Naive thymus-derived CD8-positive, alpha-beta T cell (primary cell): ENCODE data around the gene ZNF337. TPM values are rescaled to one million over a fixed set of nuclear protein-coding genes. Genes with fewer than 3 reads are reported as not detected.
"Not testable (repeated sequence)": the region's sequence is repeated elsewhere in the genome, so short reads cannot be mapped to it uniquely, and the experiment has no call there.

ENCODE experiments used
- ATAC-seq, 2 donors: fragments of 150-1000 bp; cut with Tn5 transposase in 1 of 2; sonication (Bioruptor Pico), chemical (Tn5 transposase) in 1 of 2; 1 replicate in 1 of 2; 2 replicates in 1 of 2; pipeline ENCODE4 v1.10.0; 2021; ENCODE audit warnings: mild to moderate bottlenecking in 2 of 2, moderate library complexity in 2 of 2
- POLR2A ChIA-PET: fragments of 350-600 bp; sonication (Branson Sonifier 250); formaldehyde crosslinking; loops from one replicate; lab custom pipeline; 2021; ENCODE audit warnings: antibody characterized with exemption; lab: Charles Lee
- DNase-seq, 10 donors: peaks; one replicate each; pipeline versions ENCODE4 v3.0.0 to v3.0.0-alpha.2; 2020 to 2022
- H3K27ac Mint-ChIP-seq, 10 donors: one replicate each; pipeline ENCODE4 v1.8.0; 2020 to 2022; ENCODE audit warnings: mild to moderate bottlenecking in 10 of 10, mixed read lengths in 10 of 10, moderate library complexity in 4 of 10, inconsistent platforms in 1 of 10
- H3K27me3 Mint-ChIP-seq, 5 donors: one replicate each; pipeline ENCODE4 v1.8.0; 2021 to 2022; ENCODE audit warnings: mixed read lengths in 5 of 5
- H3K36me3 Mint-ChIP-seq, 3 donors: one replicate each; pipeline ENCODE4 v1.8.0; 2020 to 2022; ENCODE audit warnings: mixed read lengths in 3 of 3, mild to moderate bottlenecking in 2 of 3, inconsistent platforms in 1 of 3
- H3K4me1 Mint-ChIP-seq, 4 donors: one replicate each; pipeline ENCODE4 v1.8.0; 2021 to 2022; ENCODE audit warnings: mixed read lengths in 4 of 4
- H3K4me3 Mint-ChIP-seq, 10 donors: one replicate each; pipeline ENCODE4 v1.8.0; 2020 to 2022; ENCODE audit warnings: mild to moderate bottlenecking in 10 of 10, mixed read lengths in 10 of 10, moderate library complexity in 6 of 10, inconsistent platforms in 1 of 10
- H3K9me3 Mint-ChIP-seq, 9 donors: one replicate each; pipeline ENCODE4 v1.8.0; 2020 to 2022; ENCODE audit warnings: mixed read lengths in 9 of 9, mild to moderate bottlenecking in 3 of 9, inconsistent platforms in 1 of 9, moderate library complexity in 1 of 9
- polyA plus RNA-seq, 3 donors: library from polyadenylated mRNA; unstranded; fragments of 300-500 nt; fragmentation: Illumina TruSeq; gene quantifications; one replicate each; pipeline ENCODE4 v1.2.3, GENCODE V29; 2021
- total RNA-seq, 8 experiments: library from RNA in 2 of 8; stranded (reverse) in 2 of 8; gene quantifications; one replicate each; pipeline ENCODE4 v1.2.3 and lab custom pipeline; 2021 to 2026

Gene ZNF337
- total and polyA plus RNA-seq, 5 experiments from 2014 or later = 4.4 to 40.9 (median 17.9) TPM

- H3K9me3 Mint-ChIP-seq = no peaks in the 10 kb centered on the region
- no peaks in the 10 kb centered on the region for H3K27me3 Mint-ChIP-seq
- peaks cover 28 to 57% (median 46%) of the 10 kb centered on the region in 4 donors for H3K4me1 Mint-ChIP-seq
- H3K27ac Mint-ChIP-seq = peak overlapping the region in 5 of 10 donors; percentile 10 to 69 (median 57)
- POLR2A ChIA-PET = no interaction called here
- ATAC-seq (no peak), DNase-seq (no peak)
- peaks cover 0 to 43% (median 4%) of the 10 kb centered on the region in 3 donors for H3K36me3 Mint-ChIP-seq
- no peak overlapping the region for H3K4me3 Mint-ChIP-seq
Observed at GRCh38 chr20:25690427-25690826, 6.2 kb downstream of the ZNF337 start.

- no peak overlapping the region for H3K4me3 Mint-ChIP-seq
- H3K27me3 Mint-ChIP-seq = no peaks in the 10 kb centered on the region
- H3K4me1 Mint-ChIP-seq = peaks cover 22 to 45% (median 33%) of the 10 kb centered on the region in 4 donors
- no peak for ATAC-seq
- POLR2A ChIA-PET = no interaction called here
- no peak for DNase-seq
- peaks cover 10 to 66% (median 27%) of the 10 kb centered on the region in 3 donors for H3K36me3 Mint-ChIP-seq
- peaks cover 0 to 5% (median 0%) of the 10 kb centered on the region in 9 donors for H3K9me3 Mint-ChIP-seq
- H3K27ac Mint-ChIP-seq = peak overlapping the region in 5 of 10 donors; percentile 15 to 49 (median 31)
Observed at GRCh38 chr20:25686081-25687067, 10.3 kb downstream of the ZNF337 start.

- peaks cover 10 to 66% (median 32%) of the 10 kb centered on the region in 3 donors for H3K36me3 Mint-ChIP-seq
- H3K27ac Mint-ChIP-seq = peak overlapping the region in 5 of 10 donors; percentile 19 to 68 (median 41)
- H3K4me1 Mint-ChIP-seq = peaks cover 15 to 37% (median 28%) of the 10 kb centered on the region in 4 donors
- DNase-seq = no peak
- POLR2A ChIA-PET = no interaction called here
- H3K4me3 Mint-ChIP-seq = no peak overlapping the region
- H3K27me3 Mint-ChIP-seq = no peaks in the 10 kb centered on the region
- ATAC-seq = no peak
- H3K9me3 Mint-ChIP-seq = peaks cover 0 to 5% (median 0%) of the 10 kb centered on the region in 9 donors
Observed at GRCh38 chr20:25685276-25686080, 11.2 kb downstream of the ZNF337 start.

- POLR2A ChIA-PET, H3K4me3 Mint-ChIP-seq, H3K27ac Mint-ChIP-seq, ATAC-seq, DNase-seq, H3K9me3 Mint-ChIP-seq, H3K27me3 Mint-ChIP-seq: not testable (repeated sequence)
- Mint-ChIP-seq H3K36me3 (peaks cover 14 to 69% (median 40%) of the 10 kb centered on the region in 3 donors), H3K4me1 (peaks cover 15 to 42% (median 27%) of the 10 kb centered on the region in 4 donors)
Observed at GRCh38 chr20:25683826-25684225, 12.8 kb downstream of the ZNF337 start.

GRCh38 chr20:25683050-25683449, 13.6 kb downstream of the ZNF337 start:
- POLR2A ChIA-PET = no interaction called here
- Mint-ChIP-seq H3K27ac (peak overlapping the region in 3 of 10 donors; percentile 6 to 43 (median 20)), H3K27me3 (no peaks in the 10 kb centered on the region), H3K4me3 (no peak overlapping the region), H3K4me1 (peaks cover 15 to 50% (median 31%) of the 10 kb centered on the region in 4 donors), H3K9me3 (peaks cover 0 to 5% (median 0%) of the 10 kb centered on the region in 9 donors), H3K36me3 (peaks cover 20 to 73% (median 47%) of the 10 kb centered on the region in 3 donors)
- no peak for ATAC-seq
- DNase-seq = no peak

- Mint-ChIP-seq H3K27ac (peak overlapping the region in 1 of 10 donors; percentile 8), H3K36me3 (peaks cover 49 to 91% (median 74%) of the 10 kb centered on the region in 3 donors), H3K9me3 (peaks cover 0 to 3% (median 0%) of the 10 kb centered on the region in 9 donors), H3K4me1 (peaks cover 0 to 37% (median 16%) of the 10 kb centered on the region in 4 donors), H3K4me3 (no peak overlapping the region), H3K27me3 (no peaks in the 10 kb centered on the region)
- POLR2A ChIA-PET = no interaction called here
- no peak for ATAC-seq
- no peak for DNase-seq
Observed at GRCh38 chr20:25676164-25676809, 20.4 kb downstream of the ZNF337 start.

GRCh38 chr20:25675161-25675560, 21.5 kb downstream of the ZNF337 start:
- Mint-ChIP-seq H3K27ac (peak overlapping the region in 1 of 10 donors; percentile 64), H3K4me3 (no peak overlapping the region), H3K4me1 (peaks cover 0 to 32% (median 16%) of the 10 kb centered on the region in 4 donors)

GRCh38 chr20:25672659-25673235, 23.9 kb downstream of the ZNF337 start:
- no peak for ATAC-seq
- H3K4me1 Mint-ChIP-seq = peaks cover 0 to 12% (median 6%) of the 10 kb centered on the region in 4 donors
- no peak overlapping the region for H3K4me3 Mint-ChIP-seq
- H3K9me3 Mint-ChIP-seq = peaks cover 0 to 3% (median 0%) of the 10 kb centered on the region in 9 donors
- peak overlapping the region in 1 of 10 donors; percentile 44 for H3K27ac Mint-ChIP-seq
- H3K36me3 Mint-ChIP-seq = peaks cover 38 to 58% (median 51%) of the 10 kb centered on the region in 3 donors
- DNase-seq = no peak
- no peaks in the 10 kb centered on the region for H3K27me3 Mint-ChIP-seq
- POLR2A ChIA-PET = no interaction called here

More at GRCh38 chr20:25675161-25675560, 21.5 kb downstream of the ZNF337 start:
- POLR2A ChIA-PET = no interaction called here
- H3K36me3 Mint-ChIP-seq = peaks cover 49 to 81% (median 71%) of the 10 kb centered on the region in 3 donors
- DNase-seq (no peak), ATAC-seq (no peak)
- H3K27me3 Mint-ChIP-seq = no peaks in the 10 kb centered on the region
- H3K9me3 Mint-ChIP-seq = peaks cover 0 to 3% (median 0%) of the 10 kb centered on the region in 9 donors

- ATAC-seq (no peak), DNase-seq (no peak)
- H3K9me3 Mint-ChIP-seq = peaks cover 0 to 3% (median 0%) of the 10 kb centered on the region in 9 donors
- peaks cover 22 to 30% (median 25%) of the 10 kb centered on the region in 3 donors for H3K36me3 Mint-ChIP-seq
- H3K4me3 Mint-ChIP-seq = no peak overlapping the region
- H3K27ac Mint-ChIP-seq = peak overlapping the region in 1 of 10 donors; percentile 19
- POLR2A ChIA-PET = no interaction called here
- H3K4me1 Mint-ChIP-seq = peaks cover 0 to 3% (median 0%) of the 10 kb centered on the region in 4 donors
- no peaks in the 10 kb centered on the region for H3K27me3 Mint-ChIP-seq
Observed at GRCh38 chr20:25669826-25670422, 26.7 kb downstream of the ZNF337 start.

GRCh38 chr20:25668446-25668845, 28.2 kb downstream of the ZNF337 start:
- Mint-ChIP-seq H3K4me3 (no peak overlapping the region), H3K36me3 (peaks cover 9 to 15% (median 11%) of the 10 kb centered on the region in 3 donors), H3K9me3 (peaks cover 0 to 3% (median 0%) of the 10 kb centered on the region in 9 donors), H3K27me3 (no peaks in the 10 kb centered on the region), H3K4me1 (peaks cover 0 to 3% (median 0%) of the 10 kb centered on the region in 4 donors), H3K27ac (peak overlapping the region in 1 of 10 donors; percentile 63)
- DNase-seq = no peak
- POLR2A ChIA-PET = no interaction called here
- no peak for ATAC-seq

GRCh38 chr20:25659999-25660398, 36.7 kb downstream of the ZNF337 start:
- peaks cover 0 to 2% (median 0%) of the 10 kb centered on the region in 4 donors for H3K4me1 Mint-ChIP-seq
- POLR2A ChIA-PET = no interaction called here
- no peak overlapping the region for H3K4me3 Mint-ChIP-seq
- peak overlapping the region in 1 of 10 donors; percentile 23 for H3K27ac Mint-ChIP-seq
- no peaks in the 10 kb centered on the region for H3K27me3 Mint-ChIP-seq
- DNase-seq (no peak), ATAC-seq (no peak)
- H3K9me3 Mint-ChIP-seq = no peaks in the 10 kb centered on the region
- peaks cover 0 to 16% (median 14%) of the 10 kb centered on the region in 3 donors for H3K36me3 Mint-ChIP-seq
